Adrenal gland (tissue), 12 donors: ENCODE measurements around the gene LKAAEAR1. TPM values are rescaled to one million over a fixed set of nuclear protein-coding genes. Genes with fewer than 3 reads are reported as not detected.

Experiments used
- DNase-seq, 7 donors: peaks; one replicate each; pipeline ENCODE4 v3.0.0-alpha.2; 2019 to 2020
- H3K27ac ChIP-seq, 5 donors: fragments of 200-600 bp; sonication (generic) in 4 of 5; 1 replicate in 3 of 5; 2 replicates in 2 of 5; pipeline versions ENCODE4 v1.5.1 to v1.8.0; 2016 to 2020; ENCODE audit warnings: mild to moderate bottlenecking in 1 of 5
- H3K27me3 ChIP-seq: fragments of 200-600 bp; 2 replicates; pipeline ENCODE4 v1.8.0; 2021
- H3K36me3 ChIP-seq, 2 donors: fragments of 200-600 bp; replicated peaks in 1 of 2; 1 replicate in 1 of 2; 2 replicates in 1 of 2; pipeline versions ENCODE4 v1.5.1 to v1.8.0; 2018 to 2022
- H3K4me1 ChIP-seq, 2 donors: fragments of 200-600 bp; replicated peaks in 1 of 2; 1 replicate in 1 of 2; 2 replicates in 1 of 2; pipeline versions ENCODE4 v1.5.1 to v1.8.0; 2018 to 2021
- H3K4me3 ChIP-seq, 4 donors: fragments of 200-600 bp; sonication (generic) in 3 of 4; one replicate each; pipeline ENCODE4 v1.5.1; 2016 to 2018
- H3K9me3 ChIP-seq, 3 donors: fragments of 200-600 bp; sonication (generic) in 1 of 3; replicated peaks in 1 of 3; 1 replicate in 2 of 3; 2 replicates in 1 of 3; pipeline versions ENCODE4 v1.5.1 to v1.8.0; 2016 to 2021
- CTCF ChIP-seq, 6 experiments: fragments of 450-650 bp in 4 of 6; fragments of 200-600 bp in 2 of 6; sonication (generic) in 1 of 6; IDR thresholded peaks; 1 replicate in 5 of 6; 2 replicates in 1 of 6; pipeline versions ENCODE4 v1.5.1 to v1.8.0; 2016 to 2021; ENCODE audit warnings: antibody characterized with exemption in 6 of 6, mild to moderate bottlenecking in 2 of 6, moderate library complexity in 1 of 6
- POLR2A ChIP-seq, 2 donors: fragments of 450-650 bp; IDR thresholded peaks; one replicate each; pipeline ENCODE4 v1.6.1; 2017; ENCODE audit warnings: antibody characterized with exemption in 2 of 2, mild to moderate bottlenecking in 2 of 2, moderate library complexity in 1 of 2
- WGBS, 4 donors: extraction: QIAGEN DNeasy Blood & Tissue Kit in 2 of 4; methylation state at CpG; one replicate each; pipeline versions ENCODE4 v1.1.5 to v1.1.7; 2013 to 2017; 5-methylcytosine and 5-hydroxymethylcytosine counted together
- intact Hi-C, 2 donors: fragments of 100-400 bp; cut with DNase I; formaldehyde crosslinking; loops; one replicate each; pipeline versions ENCODE4 v1.14.1 to v1.15.0; 2022 to 2023
- polyA plus RNA-seq, 3 donors: library from polyadenylated mRNA; stranded (reverse); fragments of 200-250 nt in 2 of 3; fragments of 350-450 nt in 1 of 3; fragmentation: Illumina TruSeq in 1 of 3; extraction: RNeasy Lipid Tissue Mini Kit (QIAGEN cat#74804) in 1 of 3; gene quantifications; one replicate each; pipeline ENCODE4 v1.2.3, GENCODE V29; 2013 to 2014
- total RNA-seq, 9 donors: library from RNA; depleted of rRNA in 4 of 9; stranded (reverse); fragments of >200 nt in 4 of 9; fragments of 120-200 nt in 1 of 9; fragmentation: NEBNext Ultra II Directional in 1 of 9; extraction: Animal tissue kit (Norgen Biotek cat#: 25700) in 1 of 9; gene quantifications; one replicate each; pipeline versions ENCODE4 v1.1.0 to v1.2.4, GENCODE V29; 2013 to 2023
- donor health status: healthy with polysubstance abuse.
- donor health status: Bipolar disorder and iron deficiency.
- donor health status: DM: yes; HTN: yes; CAD: no.
- donor health status: DM: no; HTN: no; CAD: no.
- donor health status: DM: no; HTN: no; CAD: no.
- donor health status: DM: yes; HTN: yes; CAD: no.

The LKAAEAR1 gene
- total and polyA plus RNA-seq, 12 donors = 0.28 to 1.2 (median 1.1) TPM; not detected in 9

DNA sequence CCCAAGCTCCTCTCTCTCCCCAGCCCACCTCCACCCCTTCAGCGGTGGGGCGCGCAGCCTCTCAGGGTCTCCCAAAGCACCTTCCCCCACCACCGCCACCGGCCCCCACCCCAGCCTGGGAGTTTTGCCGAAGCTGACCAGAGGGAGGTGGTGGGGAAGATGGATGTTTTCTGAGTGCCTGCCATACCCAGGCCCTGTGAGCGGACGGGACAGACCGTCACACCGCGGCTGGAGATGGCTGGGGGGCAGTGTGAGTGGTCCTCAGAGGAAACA lies 42.5 kb downstream of the LKAAEAR1 start:
- peaks cover 29% of the 10 kb centered on the region for H3K27me3 ChIP-seq
- H3K4me1 ChIP-seq = peaks cover 8 to 25% of the 10 kb centered on the region in 2 donors
- 0 to 19% (median 11%) methylated on average over 1 to 11 of the region's 11 CpGs; no CpG with 5 or more reads in 1 of the 4 donors for WGBS, 4 donors
- no peak for TF ChIP-seq CTCF (IDR thresholded peaks at IDR 0.05)
- no peak for TF ChIP-seq POLR2A (IDR thresholded peaks at IDR 0.05)
- H3K4me3 ChIP-seq = peak overlapping the region in 1 of 4 donors; percentile 49
- no peaks in the 10 kb centered on the region for H3K36me3 ChIP-seq
- H3K27ac ChIP-seq = peak overlapping the region in 1 of 5 donors; percentile 73
- H3K9me3 ChIP-seq = no peaks in the 10 kb centered on the region
- intact Hi-C loops = no loop called here
- DNase-seq = no peak

GRCh38 chr20:64041040-64041780 lies 43.0 kb downstream of the LKAAEAR1 start:
- Histone ChIP-seq H3K4me3 (peak overlapping the region in 1 of 4 donors; percentile 49), H3K4me1 (peaks cover 8 to 25% of the 10 kb centered on the region in 2 donors), H3K27me3 (peaks cover 24% of the 10 kb centered on the region), H3K27ac (peak overlapping the region in 1 of 5 donors; percentile 73), H3K36me3 (no peaks in the 10 kb centered on the region), H3K9me3 (no peaks in the 10 kb centered on the region)
- WGBS, 4 donors = 49 to 57% (median 52%) methylated on average over 7 to 15 of the region's 15 CpGs
- intact Hi-C loops = no loop called here
- TF ChIP-seq POLR2A (IDR thresholded peaks at IDR 0.05) = no peak
- no peak for TF ChIP-seq CTCF (IDR thresholded peaks at IDR 0.05)
- no peak for DNase-seq

DNA sequence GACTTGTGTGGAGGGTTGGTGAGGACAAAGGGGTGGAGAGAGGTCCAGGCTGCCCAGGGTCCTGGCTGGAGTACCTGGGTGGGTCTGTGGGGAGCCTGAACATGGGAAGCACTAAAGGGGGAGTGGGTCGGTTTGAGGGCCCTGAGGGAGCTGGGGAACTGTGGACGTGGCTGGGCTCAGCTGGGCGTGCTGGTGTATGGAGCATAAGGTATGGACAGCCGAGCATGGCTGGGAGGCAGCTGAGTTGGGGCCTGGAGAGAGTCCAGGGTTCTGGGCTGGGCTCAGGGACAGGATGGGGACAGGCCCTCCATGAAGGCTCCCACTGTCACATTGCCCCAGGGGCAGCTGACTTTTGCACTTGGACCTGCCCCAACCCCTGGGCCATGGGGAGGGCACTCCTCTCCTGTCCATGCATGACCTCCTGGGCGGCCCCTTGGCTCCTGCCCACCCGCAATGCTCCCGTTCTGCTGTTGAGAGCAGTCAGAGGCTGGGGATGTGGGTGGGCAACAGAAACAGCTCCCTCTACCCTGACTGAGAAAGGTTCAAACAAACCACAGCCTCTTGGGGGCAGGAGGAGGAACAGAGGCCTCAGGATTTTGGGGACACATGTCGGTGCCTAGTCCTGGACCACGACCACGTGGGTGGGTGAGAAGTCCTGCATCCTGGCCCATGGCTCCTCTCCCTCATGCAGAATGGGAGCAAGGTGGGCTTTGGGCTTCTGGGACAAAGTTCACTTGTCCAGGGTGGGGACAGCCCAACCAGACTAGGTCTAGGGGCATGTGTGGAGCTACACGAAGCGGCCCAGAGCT lies 43.8 kb downstream of the LKAAEAR1 start:
- Histone ChIP-seq H3K4me1 (peaks cover 8 to 25% of the 10 kb centered on the region in 2 donors), H3K27me3 (peaks cover 21% of the 10 kb centered on the region), H3K9me3 (no peaks in the 10 kb centered on the region), H3K4me3 (no peak overlapping the region), H3K36me3 (no peaks in the 10 kb centered on the region), H3K27ac (peak overlapping the region in 1 of 5 donors; percentile 20)
- no peak for TF ChIP-seq CTCF (IDR thresholded peaks at IDR 0.05)
- no peak for TF ChIP-seq POLR2A (IDR thresholded peaks at IDR 0.05)
- intact Hi-C loops = no loop called here
- no peak for DNase-seq
- WGBS, 4 donors = 55 to 66% (median 61%) methylated on average over 5 to 12 of the region's 12 CpGs
